Right lobe of liver (tissue), 6 donors: ENCODE results near the gene RNF223. TPM values are rescaled to one million over a fixed set of nuclear protein-coding genes. Genes with fewer than 3 reads are reported as not detected.

Experiments used
- ATAC-seq, 4 donors: fragments of 200-7000 bp; cut with Tn5 transposase; one replicate each; pipeline ENCODE4 v1.9.1; 2020; ENCODE audit warnings: mild to moderate bottlenecking in 4 of 4, moderate library complexity in 4 of 4
- DNase-seq, 3 donors: peaks; one replicate each; pipeline ENCODE4 v3.0.0-alpha.2; 2020
- H3K27ac ChIP-seq, 3 donors: fragments of 200-600 bp; one replicate each; pipeline ENCODE4 v1.8.0; 2022
- H3K27me3 ChIP-seq, 2 donors: fragments of 200-600 bp; one replicate each; pipeline ENCODE4 v1.8.0; 2022
- H3K36me3 ChIP-seq, 4 donors: fragments of 200-600 bp; sonication (generic) in 1 of 4; one replicate each; pipeline versions ENCODE4 v1.5.1 to v1.8.0; 2017 to 2022; ENCODE audit warnings: control low read depth in 1 of 4
- H3K4me1 ChIP-seq, 4 donors: fragments of 200-600 bp; sonication (generic) in 1 of 4; one replicate each; pipeline versions ENCODE4 v1.5.1 to v1.8.0; 2017 to 2022; ENCODE audit warnings: control low read depth in 1 of 4
- H3K4me3 ChIP-seq, 3 donors: fragments of 200-600 bp; one replicate each; pipeline ENCODE4 v1.8.0; 2022
- H3K9me3 ChIP-seq, 4 donors: fragments of 200-600 bp; sonication (generic) in 1 of 4; one replicate each; pipeline versions ENCODE4 v1.5.1 to v1.8.0; 2017 to 2022; ENCODE audit warnings: control low read depth in 1 of 4
- POLR2A ChIP-seq: fragments of 450-650 bp; IDR thresholded peaks from one replicate; pipeline ENCODE4 v1.6.1; 2017; ENCODE audit warnings: antibody characterized with exemption, mild to moderate bottlenecking
- WGBS: methylation state at CpG from one replicate; pipeline ENCODE4 v1.1.6; 2018; ENCODE audit warnings: low coverage, low lambda C conversion rate; ENCODE audit not compliant: insufficient coverage; ENCODE audit errors: missing lambda C conversion rate; 5-methylcytosine and 5-hydroxymethylcytosine counted together
- intact Hi-C, 2 donors: fragments of 100-400 bp; cut with DNase I; formaldehyde crosslinking; loops; one replicate each; pipeline versions ENCODE4 v1.11.2 to v1.14.1; 2022
- total RNA-seq, 6 experiments: library from RNA; depleted of rRNA in 2 of 6; stranded (reverse); fragments of >200 nt in 2 of 6; fragmentation: NEBNext Ultra II Directional in 3 of 6; extraction: Animal tissue kit (Norgen Biotek cat#: 25700) in 3 of 6; gene quantifications; one replicate each; pipeline versions ENCODE4 v1.1.0 to v1.2.4, GENCODE V29; 2016 to 2023
- TF ChIP-seq, protein P1 (sequence below), 4 donors: fragments of 200-600 bp in 3 of 4; fragments of 450-650 bp in 1 of 4; IDR thresholded peaks; one replicate each; pipeline versions ENCODE4 v1.5.1 to v1.8.0; 2016 to 2022; ENCODE audit warnings: antibody characterized with exemption in 4 of 4, mild to moderate bottlenecking in 2 of 4
- donor health status: DM: no; HTN: yes; CAD: no.
- donor health status: DM: no; HTN: no; CAD: no.
- donor health status: DM: no; HTN: no; CAD: no.
- donor health status: DM: no; HTN: yes; CAD: no.
- donor health status: DM: no; HTN: yes; CAD: no.

Gene RNF223
- total RNA-seq, 6 experiments from 2014 or later: not detected

DNA sequence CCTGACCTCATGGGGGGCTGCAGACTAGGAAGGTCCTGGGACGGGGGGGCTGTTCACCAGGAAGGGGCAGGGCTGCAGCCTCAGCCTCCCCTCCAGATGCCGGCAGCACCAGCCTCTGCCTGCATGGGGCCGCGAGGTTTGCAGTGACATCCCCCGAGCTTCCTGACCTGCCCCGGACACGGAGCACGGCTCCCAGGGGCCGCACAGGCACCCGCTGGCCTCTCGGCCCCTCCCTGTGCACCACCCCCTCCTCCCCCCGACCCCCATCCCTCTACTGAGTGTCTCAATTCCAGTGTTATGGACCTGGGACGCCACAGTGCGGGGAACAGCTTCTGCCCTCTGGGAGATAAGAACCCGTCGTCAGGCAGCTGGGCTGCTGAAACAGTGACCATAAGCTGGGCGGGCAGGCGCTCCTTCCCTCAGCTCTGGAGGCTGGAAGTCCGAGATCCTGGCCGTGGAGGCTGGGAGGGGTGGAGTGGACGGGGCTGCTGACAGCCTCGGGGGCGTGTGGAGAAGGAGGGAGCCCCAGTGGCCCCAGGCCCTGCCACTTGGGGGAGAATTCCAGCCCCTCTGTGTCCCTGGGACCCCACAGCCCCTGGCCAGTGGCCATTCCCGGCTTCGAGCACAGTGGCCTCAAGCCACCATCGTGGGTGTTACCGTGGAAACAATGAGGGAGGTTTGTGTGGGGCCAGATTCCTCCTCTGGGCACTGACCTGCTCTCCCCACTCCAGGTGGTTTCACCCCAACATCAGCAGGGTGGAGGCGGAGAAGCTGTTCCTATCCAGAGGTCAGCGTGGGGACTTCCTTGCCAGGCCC lies 11.6 kb downstream of the RNF223 start:
- WGBS: 20% methylated on average over 7 of the region's 29 CpGs
- no peak for DNase-seq
- Histone ChIP-seq H3K27ac (no peak overlapping the region), H3K36me3 (no peaks in the 10 kb centered on the region), H3K4me1 (peaks cover 0 to 15% (median 3%) of the 10 kb centered on the region in 4 donors), H3K4me3 (no peak overlapping the region), H3K9me3 (no peaks in the 10 kb centered on the region), H3K27me3 (peaks cover 0 to 20% of the 10 kb centered on the region in 2 donors)
- TF ChIP-seq, protein P1, sequence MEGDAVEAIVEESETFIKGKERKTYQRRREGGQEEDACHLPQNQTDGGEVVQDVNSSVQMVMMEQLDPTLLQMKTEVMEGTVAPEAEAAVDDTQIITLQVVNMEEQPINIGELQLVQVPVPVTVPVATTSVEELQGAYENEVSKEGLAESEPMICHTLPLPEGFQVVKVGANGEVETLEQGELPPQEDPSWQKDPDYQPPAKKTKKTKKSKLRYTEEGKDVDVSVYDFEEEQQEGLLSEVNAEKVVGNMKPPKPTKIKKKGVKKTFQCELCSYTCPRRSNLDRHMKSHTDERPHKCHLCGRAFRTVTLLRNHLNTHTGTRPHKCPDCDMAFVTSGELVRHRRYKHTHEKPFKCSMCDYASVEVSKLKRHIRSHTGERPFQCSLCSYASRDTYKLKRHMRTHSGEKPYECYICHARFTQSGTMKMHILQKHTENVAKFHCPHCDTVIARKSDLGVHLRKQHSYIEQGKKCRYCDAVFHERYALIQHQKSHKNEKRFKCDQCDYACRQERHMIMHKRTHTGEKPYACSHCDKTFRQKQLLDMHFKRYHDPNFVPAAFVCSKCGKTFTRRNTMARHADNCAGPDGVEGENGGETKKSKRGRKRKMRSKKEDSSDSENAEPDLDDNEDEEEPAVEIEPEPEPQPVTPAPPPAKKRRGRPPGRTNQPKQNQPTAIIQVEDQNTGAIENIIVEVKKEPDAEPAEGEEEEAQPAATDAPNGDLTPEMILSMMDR (IDR thresholded peaks at IDR 0.05): no peak
- no peak for TF ChIP-seq POLR2A
- no peak for ATAC-seq
- intact Hi-C loops: loop anchor here in 1 of 2 donors (10.0 kb wide), 1 partner anchor 78 kb away; the partner anchor contains the start of gene PERM1

DNA sequence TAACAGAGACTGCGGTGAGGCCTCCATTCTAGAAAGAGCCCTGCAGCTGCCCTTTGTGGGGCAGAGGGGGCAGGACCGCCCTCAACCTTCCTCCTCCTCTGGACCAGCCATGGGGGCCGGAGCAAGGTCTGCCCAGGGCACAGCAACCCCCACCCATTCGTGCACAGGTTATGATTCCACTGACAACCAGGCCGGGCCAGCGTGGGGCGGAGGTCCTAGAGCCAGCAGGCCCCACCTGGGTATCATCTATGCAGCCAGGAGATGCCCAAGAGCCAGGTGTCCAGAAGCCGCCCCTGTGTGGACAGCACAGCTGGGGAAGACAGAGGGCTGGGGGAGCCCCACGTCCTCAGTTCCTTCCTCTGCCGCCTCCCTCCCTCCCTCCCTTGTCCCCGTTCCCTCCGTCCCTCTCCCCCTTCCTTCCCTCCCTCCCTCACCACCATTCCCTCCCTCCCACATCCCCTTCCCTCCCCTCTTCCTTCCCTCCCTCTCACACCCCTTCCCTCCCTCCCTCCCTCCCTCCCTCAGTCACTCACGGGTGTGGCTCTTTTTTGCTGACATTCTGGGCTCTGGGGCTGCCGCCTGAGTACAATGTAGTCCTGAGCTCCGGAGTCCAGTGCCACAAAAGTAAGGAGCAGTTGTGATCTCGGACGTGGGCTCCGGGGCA lies 12.3 kb downstream of the RNF223 start:
- intact Hi-C loops: loop anchor here in 1 of 2 donors (10.0 kb wide), 1 partner anchor 77 kb away; the partner anchor contains the start of gene PERM1
- DNase-seq: no peak

DNA sequence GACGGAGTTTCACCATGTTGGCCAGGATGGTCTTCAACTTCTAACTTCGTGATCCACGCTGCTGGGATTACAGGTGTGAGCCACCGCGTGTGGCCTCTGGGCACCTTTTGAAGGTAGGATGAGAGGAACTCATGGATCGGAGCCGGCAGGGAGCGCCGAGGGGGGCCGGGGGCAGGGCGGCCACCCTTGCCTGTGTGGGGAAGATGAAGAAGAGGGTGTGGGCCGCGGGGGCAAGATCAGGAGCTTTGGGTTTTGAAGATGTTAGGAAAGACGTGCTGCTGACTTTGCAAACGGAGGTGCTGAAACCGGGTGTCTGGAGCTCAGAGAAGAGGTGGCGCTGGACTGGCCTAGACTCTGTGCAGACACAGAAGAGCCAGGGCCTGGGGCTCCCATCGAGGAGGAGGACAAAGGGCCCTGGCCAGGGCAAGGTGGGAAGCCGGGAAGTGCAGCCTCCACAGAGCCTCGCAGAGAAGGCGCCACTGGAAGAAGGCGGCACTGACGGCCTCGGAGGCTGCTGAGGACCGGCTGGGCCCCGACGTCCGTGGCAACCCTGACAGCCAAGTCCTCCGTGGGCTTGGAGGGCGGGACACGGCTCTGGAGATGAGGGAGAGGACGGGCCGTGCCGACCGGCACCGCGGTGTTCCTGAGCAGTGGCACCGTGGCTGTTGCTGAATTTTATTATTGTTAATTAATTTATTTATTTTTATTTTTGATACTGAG lies 13.7 kb downstream of the RNF223 start:
- Histone ChIP-seq H3K36me3 (no peaks in the 10 kb centered on the region), H3K27me3 (peaks cover 0 to 20% of the 10 kb centered on the region in 2 donors), H3K4me3 (peak overlapping the region in 1 of 3 donors; percentile 53), H3K9me3 (no peaks in the 10 kb centered on the region), H3K4me1 (peaks cover 0 to 15% (median 3%) of the 10 kb centered on the region in 4 donors), H3K27ac (no peak overlapping the region)
- WGBS: 47% methylated on average over 17 of the region's 38 CpGs
- no peak for TF ChIP-seq POLR2A
- TF ChIP-seq, protein P1 (IDR thresholded peaks at IDR 0.05): no peak
- intact Hi-C loops: loop anchor here in 1 of 2 donors (10.0 kb wide), 1 partner anchor 76 kb away; the partner anchor contains the start of gene PERM1
- no peak for DNase-seq
- no peak for ATAC-seq

More for the DNA sequence above, 12.3 kb downstream of the RNF223 start:
- Histone ChIP-seq H3K27ac (no peak overlapping the region), H3K9me3 (no peaks in the 10 kb centered on the region), H3K4me1 (peaks cover 0 to 15% (median 3%) of the 10 kb centered on the region in 4 donors), H3K4me3 (no peak overlapping the region), H3K36me3 (no peaks in the 10 kb centered on the region), H3K27me3 (peaks cover 0 to 20% of the 10 kb centered on the region in 2 donors)
- TF ChIP-seq, protein P1 (IDR thresholded peaks at IDR 0.05): no peak
- no peak for TF ChIP-seq POLR2A
- 16% methylated on average over 5 of the region's 18 CpGs for WGBS
- no peak for ATAC-seq
